Nephron progenitor cell (in vitro differentiated cells): ENCODE data around the gene SLAMF9.
A peak's percentile ranks its signal among the peaks of the same experiment; 100 is the strongest.

Source experiments
- DNase-seq: peaks from one replicate; pipeline ENCODE4 v3.0.0; 2021
- H3K27ac Mint-ChIP-seq: 2 replicates; pipeline ENCODE4 v1.8.0; 2021; ENCODE audit warnings: mild to moderate bottlenecking, moderate library complexity, mixed read lengths
- H3K27me3 Mint-ChIP-seq: 2 replicates; pipeline ENCODE4 v1.8.0; 2021; ENCODE audit warnings: mild to moderate bottlenecking, low read depth, mixed read lengths; ENCODE audit not compliant: poor library complexity
- H3K36me3 Mint-ChIP-seq: 2 replicates; pipeline ENCODE4 v1.8.0; 2021; ENCODE audit warnings: low read depth, mixed read lengths
- H3K4me1 Mint-ChIP-seq: 2 replicates; pipeline ENCODE4 v1.8.0; 2021; ENCODE audit warnings: mixed read lengths
- H3K4me3 Mint-ChIP-seq: 2 replicates; pipeline ENCODE4 v1.8.0; 2021; ENCODE audit warnings: mild to moderate bottlenecking, moderate library complexity, mixed read lengths
- H3K9me3 Mint-ChIP-seq: 2 replicates; pipeline ENCODE4 v1.8.0; 2021; ENCODE audit warnings: mild to moderate bottlenecking, moderate library complexity, mixed read lengths
- TF ChIP-seq, protein P1 (sequence below): fragments of 200-600 bp; sonication (generic); IDR thresholded peaks from 2 replicates; pipeline ENCODE4 v1.5.0; 2021; ENCODE audit warnings: antibody characterized with exemption

SLAMF9 gene

DNA sequence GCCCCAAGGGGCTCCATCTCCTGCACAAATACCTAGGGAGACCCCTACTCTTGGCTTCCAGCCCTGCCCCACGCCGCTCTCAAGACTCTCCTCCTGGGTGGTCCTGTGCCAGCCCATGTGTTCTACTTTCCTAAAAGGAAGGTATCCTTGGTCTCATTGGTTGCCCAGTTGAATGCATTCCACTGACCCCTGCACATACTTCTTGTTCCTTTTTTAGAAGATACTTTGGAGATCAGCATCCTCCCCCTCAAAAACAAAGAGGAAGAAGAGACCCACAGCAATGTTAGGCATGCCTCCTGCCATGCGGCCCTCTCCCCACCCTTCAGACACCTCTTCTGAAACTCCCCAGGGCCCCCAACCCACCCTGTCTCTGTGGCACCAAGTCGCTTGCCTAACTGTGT lies 4.1 kb downstream of the SLAMF9 start:
- peaks cover 29% of the 10 kb centered on the region for H3K27me3 Mint-ChIP-seq
- H3K36me3 Mint-ChIP-seq, result no peaks in the 10 kb centered on the region
- peaks cover 34% of the 10 kb centered on the region for H3K4me1 Mint-ChIP-seq
- DNase-seq, result no peak
- no peak overlapping the region for H3K27ac Mint-ChIP-seq
- no peak overlapping the region for H3K4me3 Mint-ChIP-seq
- TF ChIP-seq, protein P1, sequence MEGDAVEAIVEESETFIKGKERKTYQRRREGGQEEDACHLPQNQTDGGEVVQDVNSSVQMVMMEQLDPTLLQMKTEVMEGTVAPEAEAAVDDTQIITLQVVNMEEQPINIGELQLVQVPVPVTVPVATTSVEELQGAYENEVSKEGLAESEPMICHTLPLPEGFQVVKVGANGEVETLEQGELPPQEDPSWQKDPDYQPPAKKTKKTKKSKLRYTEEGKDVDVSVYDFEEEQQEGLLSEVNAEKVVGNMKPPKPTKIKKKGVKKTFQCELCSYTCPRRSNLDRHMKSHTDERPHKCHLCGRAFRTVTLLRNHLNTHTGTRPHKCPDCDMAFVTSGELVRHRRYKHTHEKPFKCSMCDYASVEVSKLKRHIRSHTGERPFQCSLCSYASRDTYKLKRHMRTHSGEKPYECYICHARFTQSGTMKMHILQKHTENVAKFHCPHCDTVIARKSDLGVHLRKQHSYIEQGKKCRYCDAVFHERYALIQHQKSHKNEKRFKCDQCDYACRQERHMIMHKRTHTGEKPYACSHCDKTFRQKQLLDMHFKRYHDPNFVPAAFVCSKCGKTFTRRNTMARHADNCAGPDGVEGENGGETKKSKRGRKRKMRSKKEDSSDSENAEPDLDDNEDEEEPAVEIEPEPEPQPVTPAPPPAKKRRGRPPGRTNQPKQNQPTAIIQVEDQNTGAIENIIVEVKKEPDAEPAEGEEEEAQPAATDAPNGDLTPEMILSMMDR, result no peak
- H3K9me3 Mint-ChIP-seq, result no peaks in the 10 kb centered on the region

DNA sequence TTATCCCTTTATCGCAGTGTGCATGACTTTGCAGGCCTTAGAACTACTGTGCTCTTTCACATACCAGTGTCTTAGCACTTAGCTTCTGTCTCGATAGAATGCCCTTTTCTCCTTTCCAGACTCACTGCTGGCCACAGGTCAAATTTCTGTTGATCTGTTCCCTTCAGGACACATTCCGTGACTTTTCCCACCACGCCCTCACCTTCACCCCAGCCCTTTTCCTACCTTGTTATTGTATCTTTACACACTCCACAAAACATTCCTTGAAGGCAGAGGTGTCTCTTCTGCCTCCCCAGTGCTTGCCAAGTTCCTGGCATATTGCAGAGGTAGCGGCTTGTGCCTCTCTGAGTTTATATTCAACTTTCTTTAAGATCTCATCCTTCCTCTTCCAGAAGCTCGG lies 4.9 kb downstream of the SLAMF9 start:
- no peak overlapping the region for H3K27ac Mint-ChIP-seq
- TF ChIP-seq, protein P1, result no peak
- no peaks in the 10 kb centered on the region for H3K36me3 Mint-ChIP-seq
- no peaks in the 10 kb centered on the region for H3K9me3 Mint-ChIP-seq
- no peak overlapping the region for H3K4me3 Mint-ChIP-seq
- H3K4me1 Mint-ChIP-seq, result peaks cover 39% of the 10 kb centered on the region
- DNase-seq, result no peak
- peaks cover 29% of the 10 kb centered on the region for H3K27me3 Mint-ChIP-seq

DNA sequence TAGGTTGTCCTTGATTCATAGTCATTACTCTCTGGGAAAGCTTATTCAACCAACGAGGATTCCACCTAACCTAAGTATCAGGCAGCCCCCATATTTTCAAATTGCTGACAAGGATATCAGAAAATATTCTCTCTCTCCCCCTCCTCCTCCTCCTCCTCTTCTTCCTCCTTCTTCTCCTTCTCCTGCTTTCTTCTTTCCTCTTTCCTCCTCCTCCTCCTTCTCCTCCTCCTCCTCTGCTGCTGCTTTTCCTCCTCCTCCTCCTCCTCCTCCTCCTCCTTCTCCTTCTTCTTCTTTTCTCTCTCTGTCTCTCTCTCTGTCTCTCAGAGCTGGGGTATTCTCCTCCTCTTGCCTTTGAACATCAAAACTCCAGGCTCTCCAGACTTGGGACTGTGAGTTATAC lies 6.1 kb downstream of the SLAMF9 start:
- H3K27ac Mint-ChIP-seq, result no peak overlapping the region
- DNase-seq, result no peak
- no peak overlapping the region for H3K4me3 Mint-ChIP-seq
- H3K9me3 Mint-ChIP-seq, result no peaks in the 10 kb centered on the region
- peaks cover 20% of the 10 kb centered on the region for H3K27me3 Mint-ChIP-seq
- no peaks in the 10 kb centered on the region for H3K36me3 Mint-ChIP-seq
- TF ChIP-seq, protein P1, result no peak
- H3K4me1 Mint-ChIP-seq, result peaks cover 42% of the 10 kb centered on the region

DNA sequence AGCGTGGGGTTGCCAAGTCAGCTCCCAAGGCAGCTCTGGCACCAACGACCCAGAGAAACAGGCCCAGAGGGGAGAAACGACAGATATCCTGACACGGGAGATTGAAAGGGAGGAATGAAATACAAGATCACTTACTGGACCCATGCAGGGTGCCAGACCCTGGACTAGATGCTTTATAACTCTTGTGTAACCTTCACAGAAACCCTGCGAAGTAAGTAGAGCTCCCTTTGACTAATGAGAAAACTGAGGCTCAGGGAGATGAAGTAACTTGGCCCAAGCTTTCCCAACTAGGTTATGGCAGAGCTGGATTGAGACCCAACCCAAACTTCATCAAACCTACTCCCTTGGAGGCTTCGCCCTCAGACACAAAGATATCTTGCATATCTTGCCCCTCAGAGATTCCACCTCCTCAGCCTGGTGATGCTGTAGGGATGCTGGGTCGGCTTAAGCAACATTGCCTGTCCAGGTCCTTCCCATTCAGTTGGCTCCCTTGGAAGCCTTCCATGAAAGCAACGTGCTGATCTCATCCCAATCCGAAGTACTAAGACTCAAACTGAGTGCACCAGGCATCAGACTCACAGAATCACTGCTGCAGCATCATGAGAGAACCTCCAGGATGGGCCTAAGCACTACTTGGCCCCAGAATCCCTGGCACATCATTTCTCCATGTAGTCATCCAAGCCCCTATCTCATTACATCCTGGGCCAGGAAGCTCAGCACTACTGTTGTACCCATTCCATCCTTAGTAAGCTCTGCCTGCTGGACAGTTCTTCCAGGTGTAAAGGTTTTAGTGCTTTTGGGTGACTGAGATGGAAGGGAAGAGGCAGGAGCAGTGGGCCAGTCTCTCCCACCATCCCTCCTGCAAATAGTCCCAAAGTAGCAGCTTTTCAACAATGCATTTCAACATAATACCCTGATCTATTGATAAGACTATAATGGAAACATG lies 7.5 kb downstream of the SLAMF9 start:
- Mint-ChIP-seq H3K27me3 (peaks cover 20% of the 10 kb centered on the region), H3K4me1 (peaks cover 50% of the 10 kb centered on the region), H3K36me3 (no peaks in the 10 kb centered on the region), H3K27ac (no peak overlapping the region), H3K9me3 (no peaks in the 10 kb centered on the region), H3K4me3 (peak overlapping the region; percentile 98)
- TF ChIP-seq, protein P1, result no peak
- DNase-seq, result no peak

DNA sequence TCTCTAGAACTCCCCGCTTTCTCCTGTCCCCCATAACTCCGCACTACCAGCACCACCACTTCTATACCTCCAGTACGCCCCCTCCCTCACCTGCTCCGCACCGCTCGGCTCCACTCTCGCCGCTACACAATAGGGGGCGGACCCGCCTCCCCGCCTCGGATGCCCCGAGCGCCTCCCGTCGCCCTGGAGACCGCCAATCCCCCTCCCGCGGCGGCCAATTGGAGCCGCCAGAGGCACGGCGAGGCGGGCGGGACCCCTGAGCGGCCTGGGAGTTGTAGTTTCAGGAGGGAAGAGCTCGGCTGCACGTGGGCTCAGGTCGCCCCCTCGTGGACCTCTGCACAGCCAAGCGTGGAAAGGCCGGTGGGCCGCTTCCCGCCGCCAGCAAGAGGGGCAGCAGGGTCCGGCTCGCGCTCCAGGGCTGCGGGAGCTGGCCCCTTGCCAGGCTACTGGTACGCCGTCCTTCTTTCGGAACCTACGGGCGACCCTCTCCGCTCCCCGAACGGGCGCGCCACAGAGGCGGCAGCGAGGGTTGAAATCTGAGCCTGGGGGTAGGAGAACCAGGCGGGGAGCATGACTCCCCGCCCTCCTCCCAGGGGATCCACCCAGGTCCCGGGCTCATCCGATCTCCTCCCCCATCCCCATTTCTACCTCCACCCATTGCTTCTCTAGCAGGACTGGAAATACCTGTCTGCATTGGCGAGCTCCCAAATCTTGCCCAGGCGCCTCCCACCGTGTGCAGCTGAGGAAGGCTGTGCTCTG lies 8.4 kb downstream of the SLAMF9 start, which contains the start of gene IGSF9:
Gene IGSF9 (minus strand): TSS at position 131 of the 759 bp plus-strand sequence. CDS start 2,159 bp downstream, outside the sequence.
- Mint-ChIP-seq H3K36me3 (no peaks in the 10 kb centered on the region), H3K4me3 (peak within 1 kb of the TSS; percentile 98), H3K27me3 (peaks cover 20% of the 10 kb centered on the region), H3K4me1 (peaks cover 58% of the 10 kb centered on the region), H3K9me3 (no peaks in the 10 kb centered on the region), H3K27ac (peak within 1 kb of the TSS; percentile 92)
- DNase-seq, result peak; percentile 96
- TF ChIP-seq, protein P1, result peak; percentile 25
